Measurements from ENCODE around the gene TAOK3.

The TAOK3 gene

GRCh38 chr12:118370601-118371000 lies 2.1 kb downstream of the TAOK3 start:
- peaks cover 13% of the 10 kb centered on the region for H3K4me1 ChIP-seq (ENCODE audit: control insufficient read depth, insufficient read depth, low read length)
- H3K4me2 ChIP-seq (ENCODE audit: low read length), result peak overlapping the region; percentile 84
- no peaks in the 10 kb centered on the region for H3K27me3 ChIP-seq (ENCODE audit: control insufficient read depth, insufficient read depth, low read length)
- peak overlapping the region; percentile 95 for H3K4me3 ChIP-seq (ENCODE audit: low read length)
- H3K36me3 ChIP-seq (ENCODE audit: insufficient read depth, low read length), result no peaks in the 10 kb centered on the region
- H3K9ac ChIP-seq (ENCODE audit: low read depth, low read length), result peak overlapping the region; percentile 80
- no peaks in the 10 kb centered on the region for H3K9me3 ChIP-seq (replicated peaks; ENCODE audit: low read length)

GRCh38 chr12:118368821-118369220 lies 3.9 kb downstream of the TAOK3 start:
- Histone ChIP-seq H3K36me3 (ENCODE audit: insufficient read depth, low read length) (no peaks in the 10 kb centered on the region), H3K4me3 (ENCODE audit: low read length) (no peak overlapping the region), H3K9me3 (replicated peaks; ENCODE audit: low read length) (no peaks in the 10 kb centered on the region), H3K27me3 (ENCODE audit: control insufficient read depth, insufficient read depth, low read length) (no peaks in the 10 kb centered on the region), H3K4me2 (ENCODE audit: low read length) (no peak overlapping the region), H3K4me1 (ENCODE audit: control insufficient read depth, insufficient read depth, low read length) (peaks cover 6% of the 10 kb centered on the region), H3K9ac (ENCODE audit: low read depth, low read length) (no peak overlapping the region)

GRCh38 chr12:118361889-118362288 lies 10.8 kb downstream of the TAOK3 start:
- H3K4me2 ChIP-seq (ENCODE audit: low read length), result no peak overlapping the region
- no peak overlapping the region for H3K9ac ChIP-seq (ENCODE audit: low read depth, low read length)
- no peaks in the 10 kb centered on the region for H3K36me3 ChIP-seq (ENCODE audit: insufficient read depth, low read length)
- H3K9me3 ChIP-seq (replicated peaks; ENCODE audit: low read length), result no peaks in the 10 kb centered on the region
- no peak overlapping the region for H3K4me3 ChIP-seq (ENCODE audit: low read length)
- H3K4me1 ChIP-seq (ENCODE audit: control insufficient read depth, insufficient read depth, low read length), result peaks cover 35% of the 10 kb centered on the region
- no peaks in the 10 kb centered on the region for H3K27me3 ChIP-seq (ENCODE audit: control insufficient read depth, insufficient read depth, low read length)

- Histone ChIP-seq H3K27me3 (ENCODE audit: control insufficient read depth, insufficient read depth, low read length) (no peaks in the 10 kb centered on the region), H3K4me2 (ENCODE audit: low read length) (peak overlapping the region; percentile 56), H3K4me1 (ENCODE audit: control insufficient read depth, insufficient read depth, low read length) (peaks cover 42% of the 10 kb centered on the region), H3K9ac (ENCODE audit: low read depth, low read length) (peak overlapping the region; percentile 29), H3K4me3 (ENCODE audit: low read length) (no peak overlapping the region), H3K36me3 (ENCODE audit: insufficient read depth, low read length) (no peaks in the 10 kb centered on the region), H3K9me3 (replicated peaks; ENCODE audit: low read length) (no peaks in the 10 kb centered on the region)
Observed at GRCh38 chr12:118361092-118361404, 11.7 kb downstream of the TAOK3 start.

- Histone ChIP-seq H3K4me1 (ENCODE audit: control insufficient read depth, insufficient read depth, low read length) (peaks cover 53% of the 10 kb centered on the region), H3K27me3 (ENCODE audit: control insufficient read depth, insufficient read depth, low read length) (no peaks in the 10 kb centered on the region), H3K9ac (ENCODE audit: low read depth, low read length) (no peak overlapping the region), H3K4me3 (ENCODE audit: low read length) (no peak overlapping the region), H3K36me3 (ENCODE audit: insufficient read depth, low read length) (no peaks in the 10 kb centered on the region), H3K4me2 (ENCODE audit: low read length) (no peak overlapping the region), H3K9me3 (replicated peaks; ENCODE audit: low read length) (no peaks in the 10 kb centered on the region)
Observed at GRCh38 chr12:118359541-118359915, 13.2 kb downstream of the TAOK3 start.

GRCh38 chr12:118358612-118359540 lies 13.8 kb downstream of the TAOK3 start:
- H3K36me3 ChIP-seq (ENCODE audit: insufficient read depth, low read length), result no peaks in the 10 kb centered on the region
- no peak overlapping the region for H3K4me2 ChIP-seq (ENCODE audit: low read length)
- H3K9me3 ChIP-seq (replicated peaks; ENCODE audit: low read length), result no peaks in the 10 kb centered on the region
- H3K27me3 ChIP-seq (ENCODE audit: control insufficient read depth, insufficient read depth, low read length), result no peaks in the 10 kb centered on the region
- no peak overlapping the region for H3K4me3 ChIP-seq (ENCODE audit: low read length)
- peaks cover 53% of the 10 kb centered on the region for H3K4me1 ChIP-seq (ENCODE audit: control insufficient read depth, insufficient read depth, low read length)
- H3K9ac ChIP-seq (ENCODE audit: low read depth, low read length), result no peak overlapping the region

GRCh38 chr12:118358008-118358359 lies 14.7 kb downstream of the TAOK3 start:
- H3K9me3 ChIP-seq (replicated peaks; ENCODE audit: low read length), result no peaks in the 10 kb centered on the region
- H3K27me3 ChIP-seq (ENCODE audit: control insufficient read depth, insufficient read depth, low read length), result no peaks in the 10 kb centered on the region
- H3K9ac ChIP-seq (ENCODE audit: low read depth, low read length), result peak overlapping the region; percentile 81
- no peaks in the 10 kb centered on the region for H3K36me3 ChIP-seq (ENCODE audit: insufficient read depth, low read length)
- H3K4me1 ChIP-seq (ENCODE audit: control insufficient read depth, insufficient read depth, low read length), result peaks cover 53% of the 10 kb centered on the region
- no peak overlapping the region for H3K4me3 ChIP-seq (ENCODE audit: low read length)
- no peak overlapping the region for H3K4me2 ChIP-seq (ENCODE audit: low read length)

- Histone ChIP-seq H3K9me3 (replicated peaks; ENCODE audit: low read length) (no peaks in the 10 kb centered on the region), H3K4me1 (ENCODE audit: control insufficient read depth, insufficient read depth, low read length) (peaks cover 52% of the 10 kb centered on the region), H3K9ac (ENCODE audit: low read depth, low read length) (peak overlapping the region; percentile 81), H3K36me3 (ENCODE audit: insufficient read depth, low read length) (no peaks in the 10 kb centered on the region), H3K4me2 (ENCODE audit: low read length) (peak overlapping the region; percentile 61), H3K4me3 (ENCODE audit: low read length) (no peak overlapping the region), H3K27me3 (ENCODE audit: control insufficient read depth, insufficient read depth, low read length) (no peaks in the 10 kb centered on the region)
Observed at GRCh38 chr12:118357257-118358007, 15.3 kb downstream of the TAOK3 start.

- no peaks in the 10 kb centered on the region for H3K27me3 ChIP-seq (ENCODE audit: control insufficient read depth, insufficient read depth, low read length)
- H3K9me3 ChIP-seq (replicated peaks; ENCODE audit: low read length), result no peaks in the 10 kb centered on the region
- peaks cover 46% of the 10 kb centered on the region for H3K4me1 ChIP-seq (ENCODE audit: control insufficient read depth, insufficient read depth, low read length)
- H3K36me3 ChIP-seq (ENCODE audit: insufficient read depth, low read length), result no peaks in the 10 kb centered on the region
- no peak overlapping the region for H3K4me3 ChIP-seq (ENCODE audit: low read length)
- H3K4me2 ChIP-seq (ENCODE audit: low read length), result peak overlapping the region; percentile 61
- peak overlapping the region; percentile 81 for H3K9ac ChIP-seq (ENCODE audit: low read depth, low read length)
Observed at GRCh38 chr12:118356809-118357256, 15.9 kb downstream of the TAOK3 start.

GRCh38 chr12:118355843-118356242 lies 16.9 kb downstream of the TAOK3 start:
- H3K4me2 ChIP-seq (ENCODE audit: low read length), result peak overlapping the region; percentile 21
- no peaks in the 10 kb centered on the region for H3K9me3 ChIP-seq (replicated peaks; ENCODE audit: low read length)
- H3K4me3 ChIP-seq (ENCODE audit: low read length), result no peak overlapping the region
- H3K9ac ChIP-seq (ENCODE audit: low read depth, low read length), result peak overlapping the region; percentile 10
- no peaks in the 10 kb centered on the region for H3K27me3 ChIP-seq (ENCODE audit: control insufficient read depth, insufficient read depth, low read length)
- H3K36me3 ChIP-seq (ENCODE audit: insufficient read depth, low read length), result no peaks in the 10 kb centered on the region
- peaks cover 41% of the 10 kb centered on the region for H3K4me1 ChIP-seq (ENCODE audit: control insufficient read depth, insufficient read depth, low read length)

GRCh38 chr12:118354903-118355302 lies 17.8 kb downstream of the TAOK3 start:
- Histone ChIP-seq H3K4me2 (ENCODE audit: low read length) (no peak overlapping the region), H3K4me3 (ENCODE audit: low read length) (no peak overlapping the region), H3K9ac (ENCODE audit: low read depth, low read length) (no peak overlapping the region), H3K36me3 (ENCODE audit: insufficient read depth, low read length) (no peaks in the 10 kb centered on the region), H3K9me3 (replicated peaks; ENCODE audit: low read length) (no peaks in the 10 kb centered on the region), H3K27me3 (ENCODE audit: control insufficient read depth, insufficient read depth, low read length) (no peaks in the 10 kb centered on the region), H3K4me1 (ENCODE audit: control insufficient read depth, insufficient read depth, low read length) (peaks cover 35% of the 10 kb centered on the region)
